Measurements from ENCODE around the gene ALDH1A2.
"Not testable (repeated sequence)": the region's sequence is repeated elsewhere in the genome, so short reads cannot be mapped to it uniquely, and the experiment has no call there.

ALDH1A2 gene

GRCh38 chr15:58036579-58036978 lies 28.9 kb downstream of the ALDH1A2 start:
- no peak overlapping the region for H3K4me3 ChIP-seq (ENCODE audit: low read length)
- TF ChIP-seq CTCF (conservative IDR thresholded peaks at IDR 0.05; ENCODE audit: low read depth, low read length): no peak
- DNase-seq (ENCODE audit: low read depth): no peak

GRCh38 chr15:58028392-58028791 lies 37.1 kb downstream of the ALDH1A2 start:
- not testable (repeated sequence) for DNase-seq (ENCODE audit: low read depth); H3K4me3 ChIP-seq (ENCODE audit: low read length)

- DNase-seq (ENCODE audit: low read depth): no peak
- no peak for TF ChIP-seq CTCF (conservative IDR thresholded peaks at IDR 0.05; ENCODE audit: low read depth, low read length)
- no peak overlapping the region for H3K4me3 ChIP-seq (ENCODE audit: low read length)
These were observed 39.0 kb downstream of the ALDH1A2 start for GRCh38 chr15:58026552-58026951.

- H3K4me3 ChIP-seq (ENCODE audit: low read length): no peak overlapping the region
- TF ChIP-seq CTCF (conservative IDR thresholded peaks at IDR 0.05; ENCODE audit: low read depth, low read length): no peak
- DNase-seq (ENCODE audit: low read depth): no peak
These were observed 39.5 kb downstream of the ALDH1A2 start for GRCh38 chr15:58026051-58026450.

GRCh38 chr15:58021332-58022230 lies 43.9 kb downstream of the ALDH1A2 start:
- H3K4me3 ChIP-seq (ENCODE audit: low read length): no peak overlapping the region
- no peak for DNase-seq (ENCODE audit: low read depth)
- TF ChIP-seq CTCF (conservative IDR thresholded peaks at IDR 0.05; ENCODE audit: low read depth, low read length): no peak

- DNase-seq (ENCODE audit: low read depth): no peak
- no peak for TF ChIP-seq CTCF (conservative IDR thresholded peaks at IDR 0.05; ENCODE audit: low read depth, low read length)
- H3K4me3 ChIP-seq (ENCODE audit: low read length): no peak overlapping the region
These were observed 45.8 kb downstream of the ALDH1A2 start for GRCh38 chr15:58019503-58020376.

GRCh38 chr15:58017869-58018268 lies 47.6 kb downstream of the ALDH1A2 start:
- no peak overlapping the region for H3K4me3 ChIP-seq (ENCODE audit: low read length)
- no peak for DNase-seq (ENCODE audit: low read depth)
- TF ChIP-seq CTCF (conservative IDR thresholded peaks at IDR 0.05; ENCODE audit: low read depth, low read length): no peak

Measured in retinal pigment epithelial cell (primary cell).